Right lobe of liver (tissue), 6 donors: ENCODE data around the gene HS6ST3. TPM values are rescaled to one million over a fixed set of nuclear protein-coding genes. Genes with fewer than 3 reads are reported as not detected.

Experiments
- ATAC-seq, 4 donors: fragments of 200-7000 bp; cut with Tn5 transposase; one replicate each; pipeline ENCODE4 v1.9.1; 2020; ENCODE audit warnings: mild to moderate bottlenecking in 4 of 4, moderate library complexity in 4 of 4
- DNase-seq, 3 donors: peaks; one replicate each; pipeline ENCODE4 v3.0.0-alpha.2; 2020
- H3K27ac ChIP-seq, 3 donors: fragments of 200-600 bp; one replicate each; pipeline ENCODE4 v1.8.0; 2022
- H3K27me3 ChIP-seq, 2 donors: fragments of 200-600 bp; one replicate each; pipeline ENCODE4 v1.8.0; 2022
- H3K36me3 ChIP-seq, 4 donors: fragments of 200-600 bp; sonication (generic) in 1 of 4; one replicate each; pipeline versions ENCODE4 v1.5.1 to v1.8.0; 2017 to 2022; ENCODE audit warnings: control low read depth in 1 of 4
- H3K4me1 ChIP-seq, 4 donors: fragments of 200-600 bp; sonication (generic) in 1 of 4; one replicate each; pipeline versions ENCODE4 v1.5.1 to v1.8.0; 2017 to 2022; ENCODE audit warnings: control low read depth in 1 of 4
- H3K4me3 ChIP-seq, 3 donors: fragments of 200-600 bp; one replicate each; pipeline ENCODE4 v1.8.0; 2022
- H3K9me3 ChIP-seq, 4 donors: fragments of 200-600 bp; sonication (generic) in 1 of 4; one replicate each; pipeline versions ENCODE4 v1.5.1 to v1.8.0; 2017 to 2022; ENCODE audit warnings: control low read depth in 1 of 4
- CTCF ChIP-seq, 4 donors: fragments of 200-600 bp in 3 of 4; fragments of 450-650 bp in 1 of 4; IDR thresholded peaks; one replicate each; pipeline versions ENCODE4 v1.5.1 to v1.8.0; 2016 to 2022; ENCODE audit warnings: antibody characterized with exemption in 4 of 4, mild to moderate bottlenecking in 2 of 4
- POLR2A ChIP-seq: fragments of 450-650 bp; IDR thresholded peaks from one replicate; pipeline ENCODE4 v1.6.1; 2017; ENCODE audit warnings: antibody characterized with exemption, mild to moderate bottlenecking
- WGBS: methylation state at CpG from one replicate; pipeline ENCODE4 v1.1.6; 2018; ENCODE audit warnings: low coverage, low lambda C conversion rate; ENCODE audit not compliant: insufficient coverage; ENCODE audit errors: missing lambda C conversion rate; 5-methylcytosine and 5-hydroxymethylcytosine counted together
- intact Hi-C, 2 donors: fragments of 100-400 bp; cut with DNase I; formaldehyde crosslinking; loops; one replicate each; pipeline versions ENCODE4 v1.11.2 to v1.14.1; 2022
- total RNA-seq, 6 experiments: library from RNA; depleted of rRNA in 2 of 6; stranded (reverse); fragments of >200 nt in 2 of 6; fragmentation: NEBNext Ultra II Directional in 3 of 6; extraction: Animal tissue kit (Norgen Biotek cat#: 25700) in 3 of 6; gene quantifications; one replicate each; pipeline versions ENCODE4 v1.1.0 to v1.2.4, GENCODE V29; 2016 to 2023
- donor health status: DM: no; HTN: yes; CAD: no.
- donor health status: DM: no; HTN: no; CAD: no.
- donor health status: DM: no; HTN: no; CAD: no.
- donor health status: DM: no; HTN: yes; CAD: no.
- donor health status: DM: no; HTN: yes; CAD: no.

Gene HS6ST3
- total RNA-seq, 6 experiments from 2014 or later = not detected

GRCh38 chr13:96810104-96810503 lies 720.2 kb downstream of the HS6ST3 start:
- ATAC-seq = no peak
- Histone ChIP-seq H3K4me3 (no peak overlapping the region), H3K4me1 (no peaks in the 10 kb centered on the region), H3K9me3 (no peaks in the 10 kb centered on the region), H3K27me3 (no peaks in the 10 kb centered on the region), H3K27ac (no peak overlapping the region), H3K36me3 (no peaks in the 10 kb centered on the region)
- no peak for DNase-seq
- intact Hi-C loops = no loop called here
- WGBS = 41% methylated on average over 4 of the region's 4 CpGs
- no peak for TF ChIP-seq CTCF (IDR thresholded peaks at IDR 0.05)
- TF ChIP-seq POLR2A = no peak

GRCh38 chr13:96811049-96811448 lies 721.1 kb downstream of the HS6ST3 start:
- Histone ChIP-seq H3K27me3 (no peaks in the 10 kb centered on the region), H3K4me1 (no peaks in the 10 kb centered on the region), H3K9me3 (no peaks in the 10 kb centered on the region), H3K4me3 (no peak overlapping the region), H3K36me3 (no peaks in the 10 kb centered on the region), H3K27ac (no peak overlapping the region)
- TF ChIP-seq POLR2A (no peak), CTCF (IDR thresholded peaks at IDR 0.05) (no peak)
- DNase-seq = no peak
- 54% methylated on average over 5 of the region's 5 CpGs for WGBS
- intact Hi-C loops = no loop called here
- no peak for ATAC-seq

- WGBS = 30% methylated on average over 4 of the region's 4 CpGs
- intact Hi-C loops = no loop called here
- H3K4me1 ChIP-seq = no peaks in the 10 kb centered on the region
- TF ChIP-seq CTCF (IDR thresholded peaks at IDR 0.05) (no peak), POLR2A (no peak)
- H3K27me3 ChIP-seq = no peaks in the 10 kb centered on the region
- no peak overlapping the region for H3K27ac ChIP-seq
- no peaks in the 10 kb centered on the region for H3K9me3 ChIP-seq
- no peak for ATAC-seq
- no peak for DNase-seq
- H3K4me3 ChIP-seq = no peak overlapping the region
- no peaks in the 10 kb centered on the region for H3K36me3 ChIP-seq
Observed at GRCh38 chr13:96816261-96816660, 726.4 kb downstream of the HS6ST3 start.

- no peaks in the 10 kb centered on the region for H3K9me3 ChIP-seq
- 62% methylated on average over 7 of the region's 9 CpGs for WGBS
- H3K36me3 ChIP-seq = no peaks in the 10 kb centered on the region
- intact Hi-C loops = no loop called here
- no peak for ATAC-seq
- no peak for DNase-seq
- no peak overlapping the region for H3K4me3 ChIP-seq
- no peak for TF ChIP-seq POLR2A
- H3K4me1 ChIP-seq = no peaks in the 10 kb centered on the region
- no peaks in the 10 kb centered on the region for H3K27me3 ChIP-seq
- H3K27ac ChIP-seq = no peak overlapping the region
Observed at GRCh38 chr13:96816874-96817273, 727.0 kb downstream of the HS6ST3 start.

GRCh38 chr13:96817336-96817941 lies 727.5 kb downstream of the HS6ST3 start:
- ATAC-seq (no peak), DNase-seq (no peak)
- Histone ChIP-seq H3K27ac (no peak overlapping the region), H3K4me1 (no peaks in the 10 kb centered on the region), H3K9me3 (no peaks in the 10 kb centered on the region), H3K4me3 (no peak overlapping the region), H3K27me3 (no peaks in the 10 kb centered on the region), H3K36me3 (no peaks in the 10 kb centered on the region)
- TF ChIP-seq CTCF (IDR thresholded peaks at IDR 0.05) (peak; percentile 48 to 64 (median 55)), POLR2A (no peak)
- intact Hi-C loops = no loop called here
- WGBS = 5% methylated on average over 4 of the region's 4 CpGs
